Measurements from ENCODE around the gene MRPL38. TPM values are rescaled to one million over a fixed set of nuclear protein-coding genes. Genes with fewer than 3 reads are reported as not detected.

Gene MRPL38
- total RNA-seq, 1 experiment from 2014 or later: 127 TPM

GRCh38 chr17:75922173-75922961 lies 17.7 kb upstream of the MRPL38 start:
- Histone ChIP-seq H3K27me3 (ENCODE audit: insufficient read depth, low read depth) (no peaks in the 10 kb centered on the region), H3K36me3 (ENCODE audit: low read depth) (no peaks in the 10 kb centered on the region), H3K4me3 (no peak overlapping the region), H2AFZ (no peak overlapping the region), H3F3A (ENCODE audit: insufficient read depth, low read depth) (no peaks in the 10 kb centered on the region), H3K9me3 (ENCODE audit: insufficient read depth, low read depth) (no peaks in the 10 kb centered on the region), H3K4me1 (replicated peaks; ENCODE audit: insufficient read depth) (no peaks in the 10 kb centered on the region), H3K79me2 (ENCODE audit: low read depth) (no peaks in the 10 kb centered on the region), H3K9me2 (ENCODE audit: insufficient read depth) (no peaks in the 10 kb centered on the region), H3K4me2 (no peak overlapping the region), H3K27ac (no peak overlapping the region), H4K20me1 (ENCODE audit: insufficient read depth) (no peaks in the 10 kb centered on the region)
- no TSS peak for BruUV-seq (replicated peaks)
- no peak for DNase-seq
- intact Hi-C loops (cut with micrococcal nuclease; ENCODE audit: unreplicated experiment): no loop called here
- TF ChIP-seq CTCF (conservative IDR thresholded peaks at IDR 0.05): no peak
- TF ChIP-seq EZH2 (IDR thresholded peaks at IDR 0.05; ENCODE audit: low read depth): no peak
- ChIA-PET POLR2A (ENCODE audit: unreplicated experiment) (no interaction called here), CTCF (no interaction called here)

GRCh38 chr17:75921596-75921995 lies 16.9 kb upstream of the MRPL38 start:
- Histone ChIP-seq H3K27me3 (ENCODE audit: insufficient read depth, low read depth) (no peaks in the 10 kb centered on the region), H3K79me2 (ENCODE audit: low read depth) (no peaks in the 10 kb centered on the region), H3K9me3 (ENCODE audit: insufficient read depth, low read depth) (no peaks in the 10 kb centered on the region), H3K4me1 (replicated peaks; ENCODE audit: insufficient read depth) (no peaks in the 10 kb centered on the region), H4K20me1 (ENCODE audit: insufficient read depth) (no peaks in the 10 kb centered on the region), H3K9me2 (ENCODE audit: insufficient read depth) (no peaks in the 10 kb centered on the region), H3K4me2 (no peak overlapping the region), H3K27ac (no peak overlapping the region), H3F3A (ENCODE audit: insufficient read depth, low read depth) (no peaks in the 10 kb centered on the region), H3K36me3 (ENCODE audit: low read depth) (no peaks in the 10 kb centered on the region), H2AFZ (no peak overlapping the region), H3K4me3 (no peak overlapping the region)
- DNase-seq: no peak
- intact Hi-C loops (cut with micrococcal nuclease; ENCODE audit: unreplicated experiment): no loop called here
- CTCF ChIA-PET: no interaction called here
- POLR2A ChIA-PET (ENCODE audit: unreplicated experiment): interaction anchor here (0.7 kb wide), 1 partner anchor 66 kb away, joined by 7 read pairs; the partner anchor contains the start of gene WBP2
- no TSS peak for BruUV-seq (replicated peaks)
- TF ChIP-seq EZH2 (IDR thresholded peaks at IDR 0.05; ENCODE audit: low read depth) (no peak), CTCF (conservative IDR thresholded peaks at IDR 0.05) (no peak)

GRCh38 chr17:75920045-75920560 lies 15.4 kb upstream of the MRPL38 start:
- H3K4me1 ChIP-seq (replicated peaks; ENCODE audit: insufficient read depth): no peaks in the 10 kb centered on the region
- no peaks in the 10 kb centered on the region for H3K9me3 ChIP-seq (ENCODE audit: insufficient read depth, low read depth)
- TF ChIP-seq EZH2 (IDR thresholded peaks at IDR 0.05; ENCODE audit: low read depth) (no peak), CTCF (conservative IDR thresholded peaks at IDR 0.05) (no peak)
- H3K4me2 ChIP-seq: no peak overlapping the region
- H2AFZ ChIP-seq: no peak overlapping the region
- ChIA-PET CTCF (no interaction called here), POLR2A (ENCODE audit: unreplicated experiment) (no interaction called here)
- H3F3A ChIP-seq (ENCODE audit: insufficient read depth, low read depth): no peaks in the 10 kb centered on the region
- no peak overlapping the region for H3K27ac ChIP-seq
- no peaks in the 10 kb centered on the region for H3K36me3 ChIP-seq (ENCODE audit: low read depth)
- H3K27me3 ChIP-seq (ENCODE audit: insufficient read depth, low read depth): no peaks in the 10 kb centered on the region
- H3K79me2 ChIP-seq (ENCODE audit: low read depth): no peaks in the 10 kb centered on the region
- BruUV-seq (replicated peaks): no TSS peak
- H3K4me3 ChIP-seq: no peak overlapping the region
- DNase-seq: no peak
- no peaks in the 10 kb centered on the region for H3K9me2 ChIP-seq (ENCODE audit: insufficient read depth)
- no peaks in the 10 kb centered on the region for H4K20me1 ChIP-seq (ENCODE audit: insufficient read depth)
- intact Hi-C loops (cut with micrococcal nuclease; ENCODE audit: unreplicated experiment): no loop called here

Data from PC-9 (cell line).